Keratinocyte (primary cell): ENCODE results near the gene MIA2. TPM values are rescaled to one million over a fixed set of nuclear protein-coding genes. Genes with fewer than 3 reads are reported as not detected.
A peak's percentile ranks its signal among the peaks of the same experiment; 100 is the strongest.
"Not testable (repeated sequence)": the region's sequence is repeated elsewhere in the genome, so short reads cannot be mapped to it uniquely, and the experiment has no call there.

Experiments used
- DNase-seq: peaks from one replicate; pipeline ENCODE4 v3.0.0-alpha.2; 2011; ENCODE audit warnings: low read depth, missing footprints, low spot score
- FAIRE-seq: peaks from 2 replicates; lab custom pipeline; 2011; peaks lifted over from hg19 to GRCh38; lab: Jason Lieb, UNC
- H2AFZ ChIP-seq: 2 replicates; pipeline ENCODE4 v1.6.0; 2012; ENCODE audit warnings: low read length, control low read depth, inconsistent platforms; ENCODE audit not compliant: control insufficient read depth
- H3K27ac ChIP-seq: 2 replicates; pipeline ENCODE4 v1.5.1; 2011; ENCODE audit warnings: low read length; ENCODE audit not compliant: control insufficient read depth, insufficient read depth
- H3K27me3 ChIP-seq: 3 replicates; pipeline ENCODE4 v1.6.0; 2011; ENCODE audit warnings: low read length; ENCODE audit not compliant: control insufficient read depth, insufficient read depth; ENCODE audit errors: extremely low read depth
- H3K36me3 ChIP-seq, 2 experiments: 2 replicates in 1 of 2; 3 replicates in 1 of 2; pipeline ENCODE4 v1.5.1; 2011; ENCODE audit warnings: low read length in 2 of 2, mild to moderate bottlenecking in 1 of 2; ENCODE audit not compliant: control insufficient read depth in 2 of 2, insufficient read depth in 2 of 2; ENCODE audit errors: extremely low read depth in 1 of 2
- H3K4me1 ChIP-seq: 3 replicates; pipeline ENCODE4 v1.5.1; 2011; ENCODE audit warnings: low read length; ENCODE audit not compliant: control insufficient read depth, insufficient read depth; ENCODE audit errors: extremely low read depth
- H3K4me2 ChIP-seq: 3 replicates; pipeline ENCODE4 v1.6.0; 2011; ENCODE audit warnings: low read depth, low read length; ENCODE audit not compliant: control insufficient read depth, insufficient read depth; ENCODE audit errors: extremely low read depth
- H3K4me3 ChIP-seq, 3 experiments: fragments of 200-600 bp in 1 of 3; sonication (generic) in 1 of 3; 2 replicates in 2 of 3; 3 replicates in 1 of 3; pipeline ENCODE4 v1.5.1; 2011 to 2016; ENCODE audit warnings: low read length in 3 of 3, mild to moderate bottlenecking in 3 of 3, control low read depth in 2 of 3, inconsistent platforms in 1 of 3, low read depth in 1 of 3, mixed read lengths in 1 of 3, mixed run types in 1 of 3, moderate library complexity in 1 of 3; ENCODE audit not compliant: control insufficient read depth in 2 of 3, insufficient read depth in 2 of 3; ENCODE audit errors: extremely low read depth in 1 of 3
- H3K79me2 ChIP-seq: 2 replicates; pipeline ENCODE4 v1.6.0; 2012; ENCODE audit warnings: low read length; ENCODE audit not compliant: control insufficient read depth, insufficient read depth
- H3K9ac ChIP-seq: 3 replicates; pipeline ENCODE4 v1.6.0; 2011; ENCODE audit warnings: low read length; ENCODE audit not compliant: control insufficient read depth, insufficient read depth; ENCODE audit errors: extremely low read depth
- H3K9me1 ChIP-seq: 3 replicates; pipeline ENCODE4 v1.6.0; 2011; ENCODE audit warnings: low read length; ENCODE audit not compliant: control insufficient read depth, insufficient read depth; ENCODE audit errors: extremely low read depth
- H3K9me3 ChIP-seq: 2 replicates; pipeline ENCODE4 v1.5.1; 2012; ENCODE audit warnings: low read depth, low read length; ENCODE audit not compliant: control insufficient read depth
- H4K20me1 ChIP-seq: 3 replicates; pipeline ENCODE4 v1.6.0; 2011; ENCODE audit warnings: low read length; ENCODE audit not compliant: control insufficient read depth, insufficient read depth; ENCODE audit errors: extremely low read depth
- EZH2 ChIP-seq: IDR thresholded peaks from one replicate; pipeline ENCODE4 v1.6.1; 2012; ENCODE audit warnings: inconsistent platforms, mild to moderate bottlenecking, low read length, moderate library complexity
- dilution Hi-C: fragments of 300-500 bp; cut with MboI; formaldehyde crosslinking; loops from one replicate; pipeline ENCODE4 v1.7.0; 2020; ENCODE audit warnings: low sequenced_read_pairs; ENCODE audit not compliant: extremely low pct_ligation_motif_present
- polyA plus RNA-seq, 5 experiments: library from polyadenylated mRNA; depleted of rRNA in 3 of 5; stranded (reverse) in 3 of 5; stranded (forward) in 1 of 5; unstranded in 1 of 5; fragments of >200 nt; gene quantifications; 1 replicate in 1 of 5; 2 replicates in 3 of 5; 3 replicates in 1 of 5; pipeline versions ENCODE4 v1.2.1 to v1.2.3, GENCODE V29; 2011 to 2012; ENCODE audit warnings: missing spikeins in 2 of 5, low read depth in 1 of 5, low replicate concordance in 1 of 5
- TF ChIP-seq, protein P1 (sequence below), 3 experiments: IDR thresholded peaks in 1 of 3; conservative IDR thresholded peaks in 1 of 3; optimal IDR thresholded peaks in 1 of 3; 2 replicates in 2 of 3; 3 replicates in 1 of 3; pipeline versions ENCODE3 to v1.5.1; 2011; ENCODE audit warnings: low read length in 3 of 3, mild to moderate bottlenecking in 3 of 3, moderate library complexity in 2 of 3, control low read depth in 1 of 3, inconsistent platforms in 1 of 3; ENCODE audit not compliant: insufficient read depth in 2 of 3; ENCODE audit errors: extremely low read depth in 1 of 3

The MIA2 gene
- polyA plus RNA-seq, 1 donor (not counting 4 experiments of a cell fraction or from before 2014, with no cell fraction given) = 21.9 TPM

DNA sequence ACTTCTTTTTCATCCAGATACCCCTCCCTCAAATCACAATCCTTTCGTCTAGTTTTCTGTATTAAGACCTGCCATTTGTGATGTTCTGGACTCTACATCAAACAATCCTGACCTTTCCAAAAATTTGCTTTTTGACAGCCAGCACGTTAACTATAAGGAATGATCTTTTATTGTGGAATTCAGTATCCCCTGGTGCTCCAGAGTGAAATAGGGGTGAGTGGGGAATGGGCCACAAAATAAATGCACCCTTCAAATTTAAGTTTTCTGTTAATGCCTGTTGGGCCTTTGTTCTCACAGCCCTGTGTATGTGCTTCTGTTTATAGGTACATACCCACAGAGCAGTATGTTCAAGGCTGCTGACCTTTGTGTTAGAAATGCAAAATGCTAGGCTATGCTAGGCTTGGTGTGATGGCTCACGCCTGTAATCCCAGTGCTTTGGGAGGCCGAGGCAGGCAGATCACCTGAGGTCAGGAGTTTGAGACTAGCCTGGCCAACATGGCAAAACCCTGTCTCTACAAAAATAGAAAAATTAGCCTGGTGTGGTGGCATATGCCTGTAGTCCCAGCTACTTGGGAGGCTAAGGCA, 46.7 kb upstream of the MIA2 start:
- Histone ChIP-seq H3K36me3 (peaks cover 5 to 16% of the 10 kb centered on the region in 2 experiments), H3K79me2 (no peaks in the 10 kb centered on the region), H3K4me3 (no peak overlapping the region), H3K9me1 (no peaks in the 10 kb centered on the region), H3K27ac (no peak overlapping the region), H3K9me3 (no peaks in the 10 kb centered on the region), H3K9ac (no peak overlapping the region), H3K4me1 (peaks cover 14% of the 10 kb centered on the region), H3K4me2 (no peak overlapping the region), H2AFZ (no peak overlapping the region), H4K20me1 (no peaks in the 10 kb centered on the region), H3K27me3 (no peaks in the 10 kb centered on the region)
- DNase-seq (no peak), FAIRE-seq (no peak)
- no peak for TF ChIP-seq EZH2
- TF ChIP-seq, protein P1, sequence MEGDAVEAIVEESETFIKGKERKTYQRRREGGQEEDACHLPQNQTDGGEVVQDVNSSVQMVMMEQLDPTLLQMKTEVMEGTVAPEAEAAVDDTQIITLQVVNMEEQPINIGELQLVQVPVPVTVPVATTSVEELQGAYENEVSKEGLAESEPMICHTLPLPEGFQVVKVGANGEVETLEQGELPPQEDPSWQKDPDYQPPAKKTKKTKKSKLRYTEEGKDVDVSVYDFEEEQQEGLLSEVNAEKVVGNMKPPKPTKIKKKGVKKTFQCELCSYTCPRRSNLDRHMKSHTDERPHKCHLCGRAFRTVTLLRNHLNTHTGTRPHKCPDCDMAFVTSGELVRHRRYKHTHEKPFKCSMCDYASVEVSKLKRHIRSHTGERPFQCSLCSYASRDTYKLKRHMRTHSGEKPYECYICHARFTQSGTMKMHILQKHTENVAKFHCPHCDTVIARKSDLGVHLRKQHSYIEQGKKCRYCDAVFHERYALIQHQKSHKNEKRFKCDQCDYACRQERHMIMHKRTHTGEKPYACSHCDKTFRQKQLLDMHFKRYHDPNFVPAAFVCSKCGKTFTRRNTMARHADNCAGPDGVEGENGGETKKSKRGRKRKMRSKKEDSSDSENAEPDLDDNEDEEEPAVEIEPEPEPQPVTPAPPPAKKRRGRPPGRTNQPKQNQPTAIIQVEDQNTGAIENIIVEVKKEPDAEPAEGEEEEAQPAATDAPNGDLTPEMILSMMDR (optimal IDR thresholded peaks at IDR 0.05 in 1 of 3, IDR thresholded peaks at IDR 0.05 in 1 of 3, conservative IDR thresholded peaks at IDR 0.05 in 1 of 3; ENCODE audit: extremely low read depth in 1 of 3, insufficient read depth in 2 of 3, low read length in 3 of 3) = no peak
- dilution Hi-C loops = no loop called here

DNA sequence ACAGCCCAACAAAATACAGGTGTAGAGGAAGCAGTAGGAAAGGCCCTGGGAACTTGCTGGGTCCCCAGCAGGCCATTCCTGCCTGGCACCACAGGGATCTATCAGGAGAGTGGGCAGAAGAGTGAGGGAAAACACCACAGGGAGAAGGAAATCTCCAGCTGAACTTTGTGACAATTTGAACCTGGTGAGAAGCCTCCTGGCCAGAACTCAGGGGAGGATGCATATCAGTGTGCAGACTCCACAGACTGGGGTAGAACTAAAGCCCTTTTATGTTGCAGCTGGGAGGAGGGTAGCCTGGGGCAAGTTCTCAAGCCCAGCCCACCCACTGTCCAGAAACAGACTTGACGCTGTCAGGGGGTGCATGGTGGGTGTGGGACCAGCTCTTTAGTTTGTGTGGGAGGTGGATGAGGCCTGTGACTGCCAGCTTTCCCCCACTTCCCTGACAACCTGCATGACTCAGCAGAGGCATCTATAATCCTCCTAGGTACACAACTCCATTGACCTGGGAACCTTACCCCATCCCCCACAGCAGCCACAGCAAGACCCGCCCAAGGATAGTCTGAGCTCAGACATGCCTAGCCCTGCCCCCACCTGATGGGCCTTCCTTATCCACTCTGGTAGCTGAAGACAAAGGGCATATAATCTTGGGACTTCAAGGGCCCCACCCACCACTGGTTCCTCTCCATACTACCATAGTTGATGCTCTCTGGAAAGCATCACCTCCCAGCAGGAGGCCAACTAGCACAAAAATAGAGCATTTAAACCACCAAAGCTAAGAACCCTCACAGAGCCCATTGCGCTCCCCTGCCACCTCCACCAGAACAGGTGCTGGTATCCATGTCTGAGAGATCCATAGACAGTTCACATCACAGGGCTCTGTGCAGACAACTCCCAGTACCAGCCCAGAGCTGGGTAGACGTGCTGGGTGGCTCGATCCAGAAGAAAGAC, 29.8 kb upstream of the MIA2 start:
- H3K36me3 ChIP-seq = no peaks in the 10 kb centered on the region
- no peaks in the 10 kb centered on the region for H3K27me3 ChIP-seq
- H3K4me2 ChIP-seq = peak overlapping the region; percentile 22
- no peaks in the 10 kb centered on the region for H3K9me1 ChIP-seq
- no peak overlapping the region for H3K4me3 ChIP-seq
- H3K4me1 ChIP-seq = peaks cover 13% of the 10 kb centered on the region
- H3K79me2 ChIP-seq = no peaks in the 10 kb centered on the region
- DNase-seq (no peak), FAIRE-seq (no peak)
- dilution Hi-C loops = no loop called here
- H2AFZ ChIP-seq = peak overlapping the region; percentile 88
- H3K27ac ChIP-seq = peak overlapping the region; percentile 14
- H4K20me1 ChIP-seq = no peaks in the 10 kb centered on the region
- H3K9me3 ChIP-seq = no peaks in the 10 kb centered on the region
- TF ChIP-seq, protein P1 (optimal IDR thresholded peaks at IDR 0.05 in 1 of 3, IDR thresholded peaks at IDR 0.05 in 1 of 3, conservative IDR thresholded peaks at IDR 0.05 in 1 of 3; ENCODE audit: extremely low read depth in 1 of 3, insufficient read depth in 2 of 3, low read length in 3 of 3) = no peak
- TF ChIP-seq EZH2 = no peak
- no peak overlapping the region for H3K9ac ChIP-seq

DNA sequence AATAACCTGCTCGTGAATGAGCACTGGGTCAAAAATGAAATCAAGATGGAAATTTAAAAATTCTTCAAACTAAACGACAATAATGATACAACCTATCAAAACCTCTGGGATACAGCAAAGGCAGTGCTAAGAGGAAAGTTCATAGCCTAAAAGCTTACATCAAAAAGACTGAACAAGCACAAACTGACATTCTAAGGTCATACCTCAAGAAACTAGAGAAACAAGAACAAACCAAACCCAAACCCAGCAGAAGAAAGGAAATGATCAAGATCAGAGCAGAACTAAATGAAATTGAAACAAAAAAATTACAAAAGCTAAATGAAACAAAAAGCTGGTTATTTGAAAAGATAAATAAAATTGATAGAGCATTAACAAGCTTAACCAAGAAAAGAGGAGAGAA, 26.3 kb upstream of the MIA2 start:
- dilution Hi-C loops, FAIRE-seq, DNase-seq: not testable (repeated sequence)

More for the DNA sequence above, 26.3 kb upstream of the MIA2 start:
- not testable (repeated sequence) for H3K9me3 ChIP-seq, H3K27ac ChIP-seq, H3K4me3 ChIP-seq, H3K36me3 ChIP-seq, H3K9me1 ChIP-seq, H2AFZ ChIP-seq, H3K27me3 ChIP-seq, H4K20me1 ChIP-seq, H3K4me2 ChIP-seq, H3K9ac ChIP-seq, H3K79me2 ChIP-seq
- peaks cover 20% of the 10 kb centered on the region for H3K4me1 ChIP-seq
